HG03571 (cell line): ENCODE data around the gene TXLNG.

ENCODE experiments used
- ATAC-seq: cut with Tn5 transposase; IDR thresholded peaks from one replicate; pipeline ENCODE4 v1.9.1; 2021; ENCODE audit not compliant: unreplicated experiment

Gene TXLNG

DNA sequence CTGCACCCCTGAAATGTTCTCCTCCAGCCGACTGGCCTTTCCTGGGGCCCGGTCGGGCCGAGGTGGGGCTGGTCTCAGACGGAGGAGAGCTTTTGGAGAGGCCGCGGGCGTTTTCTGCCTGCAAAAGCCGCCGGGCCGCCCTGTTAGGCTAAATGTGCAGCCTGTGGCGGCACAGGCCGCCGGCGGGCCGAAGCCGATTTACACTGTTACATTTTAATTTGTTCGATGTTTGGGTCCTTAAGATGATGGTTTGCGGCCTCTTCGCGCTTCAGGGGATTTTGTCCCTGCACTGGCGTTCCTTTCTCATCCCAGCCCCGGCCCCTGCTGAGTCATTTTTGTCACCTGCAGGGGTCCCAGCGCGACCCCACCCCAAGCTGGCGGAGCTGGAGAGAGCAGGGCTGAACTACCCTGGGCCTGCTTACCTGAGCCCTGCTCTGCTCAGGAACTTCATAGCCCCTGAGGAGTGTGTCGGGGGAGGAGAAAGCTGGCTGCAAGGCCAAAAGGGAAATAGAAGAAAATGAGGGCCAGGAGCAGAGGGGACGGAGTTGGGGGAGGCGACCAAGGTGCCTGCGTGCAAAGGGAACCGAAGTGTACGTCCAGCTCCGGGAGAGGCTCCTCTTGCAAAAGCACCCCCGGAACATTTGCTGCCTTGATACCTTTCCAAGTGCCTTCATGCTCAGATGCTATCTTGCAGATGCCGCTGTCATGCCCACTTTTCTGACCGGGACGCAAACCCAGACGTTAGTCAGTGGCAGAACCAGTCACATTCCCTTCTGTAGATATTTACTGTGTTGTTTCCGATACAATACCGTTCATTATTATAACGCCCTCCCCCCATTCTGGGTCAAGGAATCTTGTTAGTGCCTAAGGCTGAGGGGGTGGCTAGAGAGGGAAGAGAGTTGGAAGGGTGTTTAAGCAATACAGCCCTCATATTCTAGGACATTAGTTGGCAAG is 84.9 kb downstream of the TXLNG start:
- ATAC-seq: no peak

DNA sequence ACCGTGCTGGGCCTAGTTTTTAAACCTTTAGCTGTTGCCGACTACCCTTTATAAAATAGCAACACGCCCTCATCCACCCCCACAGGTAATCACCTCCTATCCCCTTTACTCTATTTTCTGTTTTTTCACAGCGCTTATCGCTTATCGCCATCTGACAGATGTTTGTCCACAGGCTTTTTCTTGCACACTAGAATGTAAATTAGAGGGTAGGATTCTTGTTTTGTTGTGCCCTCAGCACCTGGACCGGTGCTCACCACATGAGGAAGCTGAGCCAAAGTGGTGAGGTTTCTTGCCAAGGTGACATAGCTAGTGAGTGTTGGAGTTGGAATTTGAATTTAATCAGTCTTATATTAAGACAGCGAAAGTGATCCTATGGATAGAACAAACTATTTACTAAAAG is 86.8 kb downstream of the TXLNG start:
- no peak for ATAC-seq

DNA sequence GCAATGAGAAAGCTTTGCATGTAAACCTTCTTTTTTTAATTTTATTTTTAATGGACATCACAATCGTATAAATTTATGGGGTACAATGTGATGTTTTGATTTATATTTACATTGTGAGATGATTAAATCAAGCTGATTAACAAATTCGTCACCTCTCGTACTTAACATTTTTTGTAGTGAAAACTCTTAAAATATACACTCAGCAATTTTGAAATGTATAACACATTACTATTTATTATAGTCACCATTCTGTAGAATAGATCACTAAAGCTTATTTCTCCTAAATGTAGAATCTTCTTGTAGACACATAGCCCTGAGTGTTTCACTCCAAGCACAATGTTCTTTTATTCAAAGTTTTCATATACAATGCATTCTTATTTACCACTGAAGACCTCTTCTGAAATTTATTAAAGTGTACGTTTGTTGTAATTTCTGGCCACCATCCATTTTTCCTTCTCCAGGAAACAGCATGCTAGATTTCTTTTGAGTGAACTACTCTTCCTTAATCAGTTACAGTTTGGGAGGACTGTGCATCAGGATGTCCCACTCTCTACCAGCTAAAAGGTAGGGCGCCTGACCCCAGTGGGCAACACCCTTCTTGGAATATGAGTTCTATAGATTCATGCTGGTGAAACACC is 88.3 kb downstream of the TXLNG start:
- ATAC-seq: no peak

DNA sequence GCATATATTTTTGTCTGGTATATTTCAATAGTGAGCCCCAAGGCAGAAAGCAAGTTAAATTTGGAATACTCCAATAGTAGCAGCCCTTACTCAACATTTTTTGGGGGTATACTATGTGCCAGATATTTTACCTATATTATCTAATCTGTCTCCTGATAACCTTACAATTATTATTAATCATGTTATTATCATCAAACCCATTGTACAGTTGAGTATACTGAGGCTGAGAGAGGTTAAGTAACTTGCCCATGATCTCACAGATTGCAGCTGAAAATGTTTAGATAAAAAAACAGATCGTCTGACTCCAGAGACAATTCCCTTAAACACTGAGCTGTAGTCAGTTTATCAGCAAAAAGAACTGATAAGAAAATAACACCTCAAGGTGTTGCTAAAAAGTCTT is 90.4 kb downstream of the TXLNG start:
- ATAC-seq: no peak

DNA sequence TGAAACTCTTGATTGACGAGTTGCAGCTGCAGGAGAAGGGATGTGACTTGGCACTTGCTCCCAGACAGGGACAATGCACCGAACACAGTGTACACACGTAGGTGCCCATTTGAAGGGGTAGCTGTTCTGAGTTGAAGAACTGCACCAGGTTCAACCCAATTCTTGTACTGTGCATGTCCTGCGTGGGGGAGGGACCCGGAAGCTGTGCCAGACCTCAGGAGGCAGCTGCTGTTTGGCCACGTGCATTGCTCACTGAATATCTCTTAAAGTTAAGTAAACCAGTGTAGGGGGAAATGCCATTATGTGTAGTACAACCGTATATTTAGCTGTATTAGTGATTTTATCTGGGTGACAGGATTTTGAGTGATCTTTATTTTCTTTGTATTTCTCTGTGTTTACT is 95.9 kb downstream of the TXLNG start:
- no peak for ATAC-seq

DNA sequence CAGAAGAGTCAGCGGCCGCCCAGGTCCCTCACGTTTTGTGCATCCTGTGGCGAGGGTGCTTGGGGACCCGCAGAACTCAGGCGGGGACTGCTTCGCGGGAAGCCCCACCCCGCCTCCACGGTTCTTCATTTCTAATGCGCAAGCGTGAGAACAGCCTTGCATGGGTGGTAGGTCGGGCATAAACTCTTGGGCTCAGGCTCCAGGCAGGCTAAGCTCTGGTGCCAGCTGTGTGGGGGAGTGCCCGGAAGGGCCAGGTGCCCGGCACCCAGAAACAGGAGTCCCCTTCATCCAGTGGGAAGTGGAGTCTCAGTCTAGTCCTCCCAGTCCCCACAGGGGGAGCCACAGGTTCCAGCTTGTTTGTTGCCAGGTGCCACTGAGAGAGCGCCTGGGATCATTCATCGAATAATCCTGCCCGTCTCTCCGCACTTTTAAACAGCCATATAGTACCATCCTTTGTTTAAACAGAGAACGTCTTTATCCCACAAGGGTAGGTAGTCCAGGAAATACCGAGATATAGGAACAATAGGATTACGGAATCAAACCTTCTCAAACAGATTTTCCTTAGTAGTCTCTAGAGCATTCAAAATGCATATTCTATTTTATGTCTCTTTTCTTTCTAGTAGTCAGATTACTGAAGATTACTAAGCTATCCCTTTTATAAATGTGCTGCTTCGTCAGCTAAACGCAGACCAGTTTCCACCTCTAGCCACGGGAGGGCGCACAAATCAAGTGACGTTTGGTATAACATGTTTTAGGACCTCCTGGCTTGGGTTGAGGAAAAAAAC is 96.6 kb downstream of the TXLNG start:
- ATAC-seq: peak; percentile 59

DNA sequence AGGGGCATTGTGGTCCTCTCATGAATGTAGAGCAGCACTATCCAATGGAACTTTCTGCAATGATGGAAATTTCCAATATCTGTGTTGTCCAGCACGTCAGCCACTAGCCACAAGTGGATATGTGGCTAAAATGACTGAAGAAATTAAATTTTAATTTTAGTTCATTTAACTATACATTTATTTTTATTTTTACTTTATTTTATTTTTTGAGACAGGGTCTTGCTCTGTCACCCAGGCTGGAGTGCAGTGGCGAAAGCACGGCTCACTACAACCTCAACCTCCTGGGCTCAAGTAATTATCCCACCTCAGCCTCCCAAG is 97.2 kb downstream of the TXLNG start:
- ATAC-seq: no peak

DNA sequence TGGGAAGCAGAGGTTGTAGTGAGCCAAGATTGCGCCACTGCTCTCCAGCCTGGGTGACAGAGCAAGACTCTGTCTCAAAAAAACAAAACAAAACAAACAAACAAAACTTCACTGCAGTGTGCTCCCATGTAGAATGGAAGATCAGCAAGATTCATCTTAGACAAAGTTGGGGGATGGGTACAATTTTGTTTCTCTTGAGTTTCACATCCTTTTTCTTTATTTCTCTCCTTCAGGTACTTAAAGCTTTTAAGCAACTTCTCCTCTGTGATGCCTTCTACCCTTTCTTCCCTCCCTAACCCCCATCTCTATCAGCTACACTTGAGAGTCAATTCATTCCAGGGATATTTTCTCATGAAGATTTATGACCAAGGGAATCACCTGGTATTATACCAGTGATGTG is 99.4 kb downstream of the TXLNG start:
- ATAC-seq: no peak

DNA sequence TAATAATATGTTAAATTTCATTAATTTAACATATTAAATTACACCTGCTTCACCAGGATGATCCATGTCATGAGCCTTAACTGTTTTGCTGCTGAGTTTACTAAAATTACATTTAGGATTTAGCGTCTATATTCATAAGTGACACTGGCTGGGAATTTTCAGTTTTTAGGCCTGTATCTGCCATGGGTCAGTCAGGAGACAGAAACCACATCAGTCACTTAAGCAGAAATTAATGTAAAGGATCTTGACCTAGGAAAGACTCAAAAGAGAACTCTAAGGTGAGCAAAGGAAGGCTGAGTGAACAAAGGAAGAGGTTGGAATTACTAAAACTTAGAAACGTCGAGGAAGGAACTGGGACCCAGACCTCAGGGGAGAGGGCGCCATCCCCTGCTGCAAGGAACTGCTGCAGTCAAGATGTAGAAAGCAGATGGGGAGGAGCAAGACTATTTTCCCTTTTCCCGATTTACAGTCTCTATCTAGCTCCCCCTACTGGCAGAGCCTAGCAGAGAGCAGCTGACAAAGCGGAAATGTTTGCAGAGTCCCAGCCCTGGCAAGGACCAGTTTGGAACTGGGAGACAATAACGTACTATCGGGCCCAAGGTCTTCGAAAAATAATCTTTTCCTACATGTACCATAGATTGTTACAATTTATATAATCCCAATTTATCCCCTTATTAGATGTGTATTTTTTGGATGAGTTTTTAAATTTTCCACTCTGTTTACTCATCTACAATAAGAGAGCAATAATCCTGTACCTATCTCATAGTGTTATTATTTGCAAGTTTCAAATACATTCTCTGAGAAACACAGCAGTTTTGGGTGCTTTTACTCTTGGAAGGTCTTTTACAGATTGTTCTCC is 106.5 kb downstream of the TXLNG start:
- ATAC-seq: peak; percentile 53
